Central memory CD8-positive, alpha-beta T cell (primary cell): ENCODE results near the gene HP1BP3.

Source experiments
- ATAC-seq: fragments of 150-1000 bp; cut with Tn5 transposase; replicated peaks from 2 replicates; pipeline ENCODE4 v1.10.0; 2022; ENCODE audit warnings: mild to moderate bottlenecking, moderate FRiP score, moderate number of reproducible peaks; ENCODE audit not compliant: poor library complexity, severe bottlenecking; ENCODE audit errors: extremely low read depth
- DNase-seq, 2 donors: peaks; one replicate each; pipeline ENCODE4 v3.0.0; 2021; ENCODE audit warnings: low spot score in 2 of 2
- H3K27ac Mint-ChIP-seq: one replicate; pipeline ENCODE4 v1.8.0; 2022; ENCODE audit warnings: low read depth, mild to moderate bottlenecking, moderate library complexity, mixed read lengths
- H3K27me3 Mint-ChIP-seq: one replicate; pipeline ENCODE4 v1.8.0; 2022; ENCODE audit warnings: mixed read lengths
- H3K36me3 Mint-ChIP-seq: one replicate; pipeline ENCODE4 v1.8.0; 2022; ENCODE audit warnings: mild to moderate bottlenecking, moderate library complexity, mixed read lengths; ENCODE audit not compliant: insufficient read depth
- H3K4me1 Mint-ChIP-seq: one replicate; pipeline ENCODE4 v1.8.0; 2022; ENCODE audit warnings: mixed read lengths
- H3K4me3 Mint-ChIP-seq: one replicate; pipeline ENCODE4 v1.8.0; 2022; ENCODE audit warnings: mild to moderate bottlenecking, moderate library complexity, mixed read lengths
- H3K9me3 Mint-ChIP-seq: one replicate; pipeline ENCODE4 v1.8.0; 2022; ENCODE audit warnings: mixed read lengths

Gene HP1BP3

GRCh38 chr1:20729990-20730689 is 57.0 kb downstream of the HP1BP3 start:
- Mint-ChIP-seq H3K27ac (no peak overlapping the region), H3K27me3 (peaks cover 39% of the 10 kb centered on the region)

GRCh38 chr1:20729155-20729931 is 57.8 kb downstream of the HP1BP3 start:
- DNase-seq (no peak), ATAC-seq (no peak)
- H3K36me3 Mint-ChIP-seq: peaks cover 2% of the 10 kb centered on the region
- H3K4me3 Mint-ChIP-seq: peak overlapping the region; percentile 33
- H3K27me3 Mint-ChIP-seq: peaks cover 39% of the 10 kb centered on the region
- H3K4me1 Mint-ChIP-seq: peaks cover 34% of the 10 kb centered on the region
- H3K9me3 Mint-ChIP-seq: no peaks in the 10 kb centered on the region
- H3K27ac Mint-ChIP-seq: no peak overlapping the region

More at GRCh38 chr1:20729990-20730689, 57.0 kb downstream of the HP1BP3 start:
- Mint-ChIP-seq H3K36me3 (peaks cover 2% of the 10 kb centered on the region), H3K9me3 (no peaks in the 10 kb centered on the region), H3K4me3 (peak overlapping the region; percentile 85), H3K4me1 (peaks cover 34% of the 10 kb centered on the region)
- ATAC-seq (no peak), DNase-seq (no peak)

DNA sequence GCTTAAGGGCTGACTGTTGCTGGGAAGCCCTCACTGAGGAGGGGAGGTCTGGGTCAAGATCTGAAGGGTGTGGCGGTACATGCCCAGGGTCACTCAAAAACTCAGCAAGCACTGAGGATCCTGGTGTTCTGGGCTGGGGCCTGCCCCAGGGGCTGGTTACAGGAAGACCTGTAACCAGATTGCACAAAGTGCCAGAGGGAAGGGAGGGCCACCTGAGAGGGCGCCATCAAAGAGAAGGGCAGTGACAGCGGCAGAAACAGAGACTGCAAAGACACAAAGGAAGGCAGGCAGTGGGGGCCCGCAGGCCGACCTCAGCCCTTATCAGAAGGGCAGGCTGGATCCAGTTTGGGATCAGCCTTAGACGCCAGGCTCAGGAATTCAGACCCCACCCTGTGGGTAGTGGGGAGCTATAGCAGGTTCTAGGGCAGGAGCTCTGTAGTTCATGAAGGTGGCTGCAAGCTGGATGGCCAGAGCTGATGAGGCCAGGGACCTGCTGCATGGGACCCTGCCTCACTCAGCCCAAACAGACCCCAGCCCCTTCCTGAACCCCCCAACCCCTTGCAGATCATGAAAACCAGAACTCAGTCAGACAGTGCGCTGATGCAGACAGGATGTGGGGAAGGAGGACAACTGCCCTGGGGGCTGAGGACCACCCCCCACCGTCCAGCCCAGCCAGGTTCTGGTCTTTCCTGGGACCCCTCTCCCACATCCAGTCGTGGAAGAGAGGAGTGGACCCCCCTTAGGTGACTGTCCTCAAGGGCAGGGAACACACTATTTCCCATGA is 58.5 kb downstream of the HP1BP3 start:
- peaks cover 2% of the 10 kb centered on the region for H3K36me3 Mint-ChIP-seq
- H3K4me3 Mint-ChIP-seq: no peak overlapping the region
- peaks cover 39% of the 10 kb centered on the region for H3K27me3 Mint-ChIP-seq
- H3K9me3 Mint-ChIP-seq: no peaks in the 10 kb centered on the region
- DNase-seq: no peak
- H3K4me1 Mint-ChIP-seq: peaks cover 34% of the 10 kb centered on the region
- no peak overlapping the region for H3K27ac Mint-ChIP-seq
- ATAC-seq: no peak

- H3K4me3 Mint-ChIP-seq: no peak overlapping the region
Measured at GRCh38 chr1:20727746-20728316, 59.3 kb downstream of the HP1BP3 start.

DNA sequence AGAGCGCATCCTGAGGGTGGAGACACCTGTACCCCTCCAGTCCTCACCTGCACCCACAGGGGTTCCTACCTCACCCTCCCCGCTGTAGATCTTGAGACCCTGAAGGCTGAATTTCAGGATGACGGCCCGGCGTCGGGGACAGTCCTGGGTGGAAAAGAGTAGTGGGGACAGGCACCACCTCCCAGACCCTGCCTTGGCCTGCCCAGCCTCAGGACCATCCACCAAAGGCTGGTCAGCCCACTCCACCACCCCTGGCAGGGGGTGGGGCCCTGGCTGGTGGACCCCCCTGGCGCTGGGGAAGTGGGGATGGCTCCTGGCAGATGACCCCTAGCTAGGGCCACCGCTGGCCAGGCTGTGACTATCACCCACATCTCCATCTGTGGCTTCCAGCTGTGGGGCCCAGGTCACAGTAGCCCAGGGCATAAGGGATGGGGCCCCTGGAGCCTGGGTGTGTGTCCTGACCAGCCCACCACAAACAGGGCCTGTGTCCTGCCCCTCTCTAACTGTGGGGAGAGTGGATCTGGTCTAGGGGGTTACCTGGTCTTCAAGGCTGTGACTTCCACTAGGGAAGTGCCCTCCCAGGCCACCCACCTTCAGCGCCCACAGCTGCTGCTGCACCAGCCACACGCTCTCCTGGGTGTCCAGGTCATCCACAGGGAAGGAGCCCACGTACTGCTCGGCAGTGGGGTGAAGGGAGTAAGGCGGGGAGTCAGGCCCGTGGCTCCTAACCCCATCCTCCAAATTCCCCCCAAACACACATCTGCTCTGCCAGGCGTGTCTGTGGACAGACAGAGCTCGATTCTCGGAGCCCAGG is 60.0 kb downstream of the HP1BP3 start:
- peaks cover 39% of the 10 kb centered on the region for H3K27me3 Mint-ChIP-seq
- DNase-seq: no peak
- peaks cover 2% of the 10 kb centered on the region for H3K36me3 Mint-ChIP-seq
- no peak overlapping the region for H3K27ac Mint-ChIP-seq
- H3K4me1 Mint-ChIP-seq: peaks cover 20% of the 10 kb centered on the region
- H3K4me3 Mint-ChIP-seq: no peak overlapping the region
- ATAC-seq: no peak
- no peaks in the 10 kb centered on the region for H3K9me3 Mint-ChIP-seq

More at GRCh38 chr1:20727746-20728316, 59.3 kb downstream of the HP1BP3 start:
- ATAC-seq (no peak), DNase-seq (no peak)
- H3K9me3 Mint-ChIP-seq: no peaks in the 10 kb centered on the region
- H3K4me1 Mint-ChIP-seq: peaks cover 27% of the 10 kb centered on the region
- H3K36me3 Mint-ChIP-seq: peaks cover 2% of the 10 kb centered on the region
- peaks cover 39% of the 10 kb centered on the region for H3K27me3 Mint-ChIP-seq
- H3K27ac Mint-ChIP-seq: no peak overlapping the region

DNA sequence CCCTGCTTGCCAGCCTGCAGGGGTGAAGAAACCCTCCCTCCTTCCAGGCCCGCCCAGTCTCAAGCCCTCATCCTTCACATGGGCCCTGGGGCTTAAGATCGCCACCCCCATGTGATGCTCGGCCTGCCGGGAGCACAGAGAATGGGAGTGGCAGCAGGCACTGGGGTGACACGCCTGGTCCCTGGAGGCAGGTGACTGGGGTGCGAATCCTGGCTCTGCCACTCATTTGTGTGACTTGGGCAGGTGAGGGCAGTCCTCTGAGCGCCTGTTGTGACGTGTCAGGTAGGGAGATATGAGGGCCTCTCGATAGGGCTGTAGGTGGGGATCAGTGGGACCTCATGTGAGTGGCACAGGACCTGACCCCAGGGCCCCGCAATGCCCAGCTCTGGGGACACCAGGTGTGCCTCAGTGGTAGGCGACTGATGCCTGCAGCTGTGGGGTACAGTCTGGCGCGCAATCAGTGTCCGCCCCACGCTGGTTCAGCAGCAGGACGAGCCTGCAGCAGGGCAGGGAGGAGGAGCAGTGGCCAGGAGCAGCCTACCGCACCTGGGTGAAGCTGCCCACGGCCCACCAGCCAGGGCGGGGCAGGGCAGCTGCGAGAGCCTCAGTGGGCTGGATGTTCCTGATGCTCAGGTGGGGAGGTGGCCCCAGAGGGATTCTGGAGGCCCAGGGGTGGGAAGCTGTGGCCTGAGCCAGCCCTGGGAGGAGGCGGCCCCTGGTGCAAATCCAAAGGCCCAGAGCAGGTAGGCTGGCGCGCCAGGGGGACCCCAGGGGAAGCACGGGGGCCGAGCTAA is 60.8 kb downstream of the HP1BP3 start:
- peaks cover 37% of the 10 kb centered on the region for H3K27me3 Mint-ChIP-seq

GRCh38 chr1:20725189-20726117 is 61.7 kb downstream of the HP1BP3 start:
- no peaks in the 10 kb centered on the region for H3K9me3 Mint-ChIP-seq
- ATAC-seq (no peak), DNase-seq (no peak)
- H3K27ac Mint-ChIP-seq: no peak overlapping the region
- H3K4me3 Mint-ChIP-seq: no peak overlapping the region
- peaks cover 14% of the 10 kb centered on the region for H3K4me1 Mint-ChIP-seq
- H3K27me3 Mint-ChIP-seq: peaks cover 29% of the 10 kb centered on the region
- peaks cover 2% of the 10 kb centered on the region for H3K36me3 Mint-ChIP-seq

More for the DNA sequence above, 60.8 kb downstream of the HP1BP3 start:
- Mint-ChIP-seq H3K4me1 (peaks cover 18% of the 10 kb centered on the region), H3K4me3 (no peak overlapping the region), H3K27ac (no peak overlapping the region), H3K9me3 (no peaks in the 10 kb centered on the region), H3K36me3 (peaks cover 2% of the 10 kb centered on the region)
- ATAC-seq (no peak), DNase-seq (no peak)

- DNase-seq (no peak), ATAC-seq (no peak)
- no peak overlapping the region for H3K27ac Mint-ChIP-seq
- peaks cover 6% of the 10 kb centered on the region for H3K4me1 Mint-ChIP-seq
- peaks cover 2% of the 10 kb centered on the region for H3K36me3 Mint-ChIP-seq
- no peaks in the 10 kb centered on the region for H3K9me3 Mint-ChIP-seq
- no peak overlapping the region for H3K4me3 Mint-ChIP-seq
- peaks cover 20% of the 10 kb centered on the region for H3K27me3 Mint-ChIP-seq
Measured at GRCh38 chr1:20724364-20725188, 62.5 kb downstream of the HP1BP3 start.

DNA sequence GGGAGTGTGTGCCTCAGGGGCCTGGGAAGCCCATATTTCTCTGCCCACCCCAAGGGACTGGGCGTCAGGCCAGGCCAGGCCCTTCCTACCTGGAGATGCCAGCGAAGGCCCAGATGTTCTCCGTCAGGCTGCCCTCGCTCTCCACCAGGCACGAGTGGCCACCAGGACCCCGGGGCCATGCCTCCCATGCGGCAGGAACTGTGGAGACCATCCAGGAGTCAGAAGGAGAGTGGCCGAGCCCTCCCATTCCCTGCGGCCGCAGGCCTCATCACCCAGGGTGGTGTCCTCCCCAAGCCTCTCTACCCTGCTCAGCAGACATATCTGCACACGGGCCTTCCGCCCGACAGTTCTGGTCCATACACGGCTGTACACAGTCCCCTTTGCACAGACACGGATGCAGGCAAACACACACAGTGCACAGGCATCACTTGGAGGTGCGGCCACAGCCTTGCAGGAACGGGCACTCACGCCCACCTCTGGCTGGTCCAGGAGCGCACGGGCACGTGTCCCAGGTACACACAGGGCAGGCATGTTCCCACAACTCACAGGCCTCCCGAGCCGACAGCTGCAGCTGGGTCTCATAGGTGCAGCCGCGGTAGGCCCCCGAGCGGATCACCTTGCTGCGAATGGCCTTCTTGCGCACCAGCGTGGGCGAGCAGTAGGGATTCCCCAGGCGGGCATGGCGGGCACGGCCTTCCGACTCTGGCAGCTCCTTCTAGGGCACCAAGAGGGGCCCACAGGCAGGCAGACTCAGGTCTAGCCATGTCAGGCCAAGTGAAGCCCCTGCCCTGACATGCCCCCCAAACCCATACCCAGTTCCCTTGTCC is 63.4 kb downstream of the HP1BP3 start:
- peaks cover 8% of the 10 kb centered on the region for H3K4me1 Mint-ChIP-seq
- no peak overlapping the region for H3K27ac Mint-ChIP-seq
- peaks cover 12% of the 10 kb centered on the region for H3K27me3 Mint-ChIP-seq
- no peak overlapping the region for H3K4me3 Mint-ChIP-seq
- peaks cover 4% of the 10 kb centered on the region for H3K36me3 Mint-ChIP-seq
- DNase-seq (no peak), ATAC-seq (no peak)
- H3K9me3 Mint-ChIP-seq: no peaks in the 10 kb centered on the region
